Pulmonary artery endothelial cell (primary cell): ENCODE data around the gene LILRA6. TPM values are rescaled to one million over a fixed set of nuclear protein-coding genes. Genes with fewer than 3 reads are reported as not detected.
"Not testable (repeated sequence)": the region's sequence is repeated elsewhere in the genome, so short reads cannot be mapped to it uniquely, and the experiment has no call there.

Experiments used
- DNase-seq: peaks from one replicate; pipeline ENCODE4 v3.0.0-alpha.2; 2011; ENCODE audit warnings: low read depth, low spot score
- total RNA-seq: library from RNA; depleted of rRNA; stranded (reverse); fragments of >200 nt; gene quantifications from 2 replicates; pipeline ENCODE4 v1.2.3, GENCODE V29; 2014

The LILRA6 gene
- total RNA-seq, 1 donor from 2014 or later: not detected

DNA sequence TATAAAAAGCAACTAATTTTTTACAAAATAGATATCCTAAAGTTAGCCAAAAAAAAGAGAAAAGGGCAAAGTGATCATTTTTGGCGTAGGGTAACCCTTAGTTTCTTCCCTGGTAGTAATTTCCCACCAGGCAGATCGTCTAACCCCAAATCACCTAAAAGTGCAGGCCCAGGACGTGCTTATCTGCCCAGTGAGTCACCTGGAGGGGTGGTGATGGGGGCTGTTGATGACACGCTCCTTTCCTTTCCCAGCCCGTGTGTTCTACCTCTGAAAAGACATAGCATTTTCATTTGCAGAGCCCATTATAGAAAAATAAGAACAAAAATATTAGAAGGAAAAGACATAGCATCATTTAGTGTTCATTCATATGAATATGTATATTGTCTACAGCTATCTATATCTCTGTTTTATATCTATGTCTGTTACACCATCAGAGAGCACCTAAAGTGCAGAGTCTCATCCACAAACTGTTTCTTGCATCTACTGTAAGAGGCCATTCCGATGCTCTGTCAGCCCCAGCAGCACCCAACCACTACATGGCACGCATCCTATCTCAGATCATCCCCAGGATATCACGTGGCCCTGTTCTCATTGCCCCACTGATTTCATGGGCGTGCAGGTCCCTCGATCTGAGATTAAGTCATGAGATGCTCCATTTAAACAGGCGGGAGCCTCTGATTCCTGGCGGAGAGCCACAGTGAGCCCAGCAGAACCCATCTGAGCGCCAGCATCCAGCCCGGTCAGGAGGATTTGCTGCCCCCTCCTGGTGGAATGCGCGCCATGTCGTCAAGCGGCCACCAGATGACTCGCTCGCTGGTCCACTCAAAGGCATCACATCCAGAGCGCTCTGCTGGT is 11.3 kb downstream of the LILRA6 start:
- DNase-seq: peak; percentile 40

DNA sequence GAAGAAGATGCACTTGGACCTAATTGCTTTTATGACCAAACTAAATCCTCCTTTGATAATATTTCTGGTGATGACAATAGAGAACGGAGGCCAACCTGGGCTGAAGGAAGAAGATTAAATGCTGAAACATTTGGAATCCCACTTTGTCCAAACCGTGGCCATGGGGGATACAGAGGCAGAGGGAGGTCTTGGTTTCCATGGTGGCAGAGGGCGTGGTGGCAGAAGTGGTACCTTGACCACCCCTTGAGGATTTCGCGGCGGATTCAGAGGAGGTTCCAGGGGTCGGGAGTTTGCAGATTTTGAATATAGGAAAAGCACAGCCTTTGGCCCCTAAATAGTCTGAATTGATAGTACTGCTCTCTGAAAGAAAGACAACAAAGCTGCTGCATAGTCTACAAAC is 12.6 kb downstream of the LILRA6 start:
- no peak for DNase-seq

GRCh38 chr19:54229146-54229545 is 13.4 kb downstream of the LILRA6 start:
- no peak for DNase-seq

GRCh38 chr19:54224619-54225018 is 18.0 kb downstream of the LILRA6 start:
- not testable (repeated sequence) for DNase-seq

DNA sequence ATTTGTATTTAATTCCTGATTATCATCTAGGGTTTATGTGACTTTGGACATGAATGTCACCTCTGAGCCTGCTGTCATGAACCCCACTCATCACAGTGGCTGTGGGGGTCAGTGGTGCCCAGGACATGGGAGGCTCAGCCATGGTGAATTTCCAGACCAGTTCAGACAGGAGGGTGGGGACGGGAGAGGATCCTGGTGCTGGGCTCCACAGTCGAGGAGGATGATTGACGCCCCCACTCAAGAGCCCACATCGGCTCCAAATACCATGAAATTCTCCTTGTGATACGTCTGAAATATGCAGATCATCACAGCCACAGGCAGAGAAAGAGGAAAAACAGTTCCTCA is 18.7 kb downstream of the LILRA6 start:
- not testable (repeated sequence) for DNase-seq

DNA sequence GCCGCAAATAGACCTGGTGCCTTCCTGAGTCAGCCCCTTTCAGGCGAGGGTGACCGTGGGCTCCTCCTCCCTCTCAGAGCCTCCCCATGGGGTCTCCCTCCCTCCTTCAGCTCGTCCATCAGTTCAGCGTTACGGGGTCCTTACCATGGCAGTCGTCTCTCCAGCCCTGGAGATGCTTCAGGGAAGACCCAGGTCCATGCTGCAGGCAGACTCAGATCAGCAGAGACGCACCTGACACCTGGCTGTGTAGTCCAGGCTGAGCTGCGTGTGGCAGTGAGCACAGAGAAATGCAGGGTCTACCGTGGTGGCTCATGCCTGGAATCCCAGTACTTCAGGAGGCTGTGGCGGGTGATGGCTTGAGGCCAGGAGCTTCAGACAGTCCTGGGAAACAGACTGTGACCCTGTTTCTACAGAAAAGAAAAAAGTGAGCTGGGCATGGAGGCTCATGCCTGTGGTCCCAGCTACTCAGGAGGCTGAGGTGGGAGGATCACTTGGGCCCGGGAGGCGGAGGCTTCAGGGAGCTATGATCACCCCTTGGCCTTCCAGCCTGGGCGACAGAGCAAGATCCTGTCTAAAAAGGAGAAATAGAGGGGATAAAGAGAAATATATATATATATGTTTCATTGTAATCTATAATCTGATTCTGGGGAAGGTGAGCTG is 19.2 kb downstream of the LILRA6 start:
- DNase-seq: not testable (repeated sequence)

DNA sequence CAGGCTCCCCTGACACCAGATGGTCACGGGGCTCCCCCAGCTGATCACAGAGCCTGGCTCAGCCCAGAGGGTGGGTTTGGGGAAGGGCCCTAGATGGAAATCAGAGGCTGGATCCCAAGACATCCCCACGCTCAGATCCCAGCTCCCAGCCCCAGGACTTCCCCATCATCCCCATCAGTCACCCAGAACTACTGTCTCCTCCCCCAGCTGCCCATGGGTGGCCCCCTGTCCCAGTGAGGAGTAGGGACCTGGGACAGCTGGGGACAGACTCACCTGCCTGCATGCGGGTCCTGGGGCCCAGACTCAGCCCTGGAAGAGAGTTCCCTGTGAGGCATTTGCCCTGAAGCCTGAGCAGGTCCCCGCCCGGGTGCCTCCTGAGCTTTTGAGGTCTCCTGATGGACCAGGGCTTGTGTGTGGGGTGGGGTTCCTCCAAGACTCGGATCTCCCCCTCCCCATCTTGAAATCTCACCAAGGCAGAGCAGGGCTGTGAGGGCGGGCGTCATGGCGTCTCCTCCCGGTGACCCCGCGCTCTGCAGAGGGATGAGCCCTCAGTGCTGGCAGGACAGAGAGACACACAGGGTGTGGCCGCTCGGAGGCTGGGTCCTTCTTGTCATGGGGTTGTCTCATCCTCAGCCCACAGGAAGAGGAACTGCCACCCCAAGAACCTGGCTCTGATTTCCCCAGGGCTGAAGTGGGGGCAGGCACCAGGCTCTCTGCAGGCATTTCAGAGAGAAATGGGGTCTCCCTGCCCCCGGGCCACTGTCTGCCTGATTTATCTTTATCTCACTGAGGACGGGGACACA is 19.9 kb downstream of the LILRA6 start, which contains the start of gene LILRB3:
Gene LILRB3 (minus strand): TSS at position 534 of the 803 bp plus-strand sequence. CDS start 31 bp downstream, at position 503.
- not testable (repeated sequence) for DNase-seq

- DNase-seq: not testable (repeated sequence)
These were observed 20.6 kb downstream of the LILRA6 start for GRCh38 chr19:54221947-54222346.

DNA sequence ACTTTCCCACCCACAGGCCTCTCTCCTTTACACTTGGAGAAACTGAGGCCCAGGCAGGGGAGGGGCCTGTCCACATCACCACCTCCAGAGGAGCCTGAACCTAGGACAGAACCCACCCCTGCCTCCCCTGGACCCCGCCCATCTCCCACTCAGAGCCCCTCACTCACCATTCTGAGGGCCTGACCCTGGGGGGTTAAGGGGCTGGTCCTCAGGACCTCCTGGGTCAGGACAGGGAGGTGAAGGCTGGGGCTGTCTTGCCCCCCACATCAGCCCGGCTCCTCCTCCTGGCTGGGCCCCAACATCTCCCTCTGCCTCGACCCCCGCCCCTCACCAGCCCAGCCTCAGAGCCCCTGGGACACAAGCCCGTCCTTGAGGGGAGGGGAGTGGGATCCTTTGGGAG is 22.9 kb downstream of the LILRA6 start:
- not testable (repeated sequence) for DNase-seq

DNA sequence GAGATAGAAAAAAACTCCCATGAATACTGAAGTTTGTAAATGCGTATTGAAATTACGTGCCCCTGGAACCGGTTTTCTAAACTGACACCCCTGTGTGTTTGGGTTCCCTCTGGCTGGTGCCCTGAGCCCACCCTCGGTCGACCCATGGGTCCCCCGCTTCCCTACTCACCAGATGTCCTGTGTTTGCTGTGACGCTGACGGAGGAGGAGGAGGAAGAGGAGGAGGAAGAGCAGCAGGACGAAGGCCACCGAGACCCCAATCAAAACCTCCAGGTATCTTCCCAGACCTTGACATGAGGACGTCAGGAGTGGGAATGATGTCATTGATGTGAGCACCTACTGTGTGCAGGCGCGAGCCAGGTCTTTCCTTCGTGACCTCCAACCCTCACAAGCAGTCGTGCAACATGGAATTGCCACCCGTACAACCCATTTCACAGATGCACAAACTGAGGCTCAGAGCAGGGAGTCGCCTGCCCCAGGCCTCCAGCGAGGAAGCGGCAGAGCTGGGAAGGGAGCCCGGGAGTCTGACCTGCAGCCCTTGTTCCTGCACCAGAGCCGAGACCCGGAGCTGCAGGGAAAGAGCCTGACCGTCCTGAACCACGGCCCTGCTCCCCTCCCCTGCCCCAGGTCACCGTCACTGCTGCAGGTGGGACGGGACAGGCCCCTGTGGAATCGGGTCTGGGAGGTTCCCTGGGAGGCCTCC is 23.5 kb downstream of the LILRA6 start:
- DNase-seq: no peak

- no peak for DNase-seq
These were observed 24.3 kb downstream of the LILRA6 start for GRCh38 chr19:54218259-54218658.

- DNase-seq: not testable (repeated sequence)
These were observed 24.9 kb downstream of the LILRA6 start for GRCh38 chr19:54217517-54218247.

DNA sequence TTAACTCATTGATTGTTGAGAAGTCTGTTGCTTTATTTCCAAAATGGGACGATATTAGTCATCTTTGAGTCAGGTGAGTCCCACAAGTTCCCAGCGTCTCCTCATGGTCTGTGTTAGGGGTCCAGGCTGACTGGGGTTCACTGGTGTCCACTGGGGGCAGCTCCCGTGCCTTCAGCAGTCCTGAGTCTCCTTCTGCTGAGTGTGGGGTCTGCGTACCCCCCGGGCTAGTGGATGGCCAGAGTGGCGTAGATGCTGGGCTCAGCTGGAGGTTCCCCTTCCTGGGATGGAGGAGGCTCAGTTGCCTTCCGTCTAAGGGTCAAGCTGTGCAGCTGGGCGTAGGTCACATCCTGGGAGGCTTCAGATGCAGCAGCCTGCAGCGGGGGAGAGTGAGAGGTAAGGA is 25.7 kb downstream of the LILRA6 start:
- no peak for DNase-seq

- DNase-seq: not testable (repeated sequence)
These were observed 27.9 kb downstream of the LILRA6 start for GRCh38 chr19:54214734-54215133.

- DNase-seq: not testable (repeated sequence)
These were observed 28.4 kb downstream of the LILRA6 start for GRCh38 chr19:54214217-54214616.

- DNase-seq: no peak
These were observed 31.4 kb downstream of the LILRA6 start for GRCh38 chr19:54211235-54211634.

GRCh38 chr19:54209811-54210494 is 32.6 kb downstream of the LILRA6 start:
- peak; percentile 82 for DNase-seq

DNA sequence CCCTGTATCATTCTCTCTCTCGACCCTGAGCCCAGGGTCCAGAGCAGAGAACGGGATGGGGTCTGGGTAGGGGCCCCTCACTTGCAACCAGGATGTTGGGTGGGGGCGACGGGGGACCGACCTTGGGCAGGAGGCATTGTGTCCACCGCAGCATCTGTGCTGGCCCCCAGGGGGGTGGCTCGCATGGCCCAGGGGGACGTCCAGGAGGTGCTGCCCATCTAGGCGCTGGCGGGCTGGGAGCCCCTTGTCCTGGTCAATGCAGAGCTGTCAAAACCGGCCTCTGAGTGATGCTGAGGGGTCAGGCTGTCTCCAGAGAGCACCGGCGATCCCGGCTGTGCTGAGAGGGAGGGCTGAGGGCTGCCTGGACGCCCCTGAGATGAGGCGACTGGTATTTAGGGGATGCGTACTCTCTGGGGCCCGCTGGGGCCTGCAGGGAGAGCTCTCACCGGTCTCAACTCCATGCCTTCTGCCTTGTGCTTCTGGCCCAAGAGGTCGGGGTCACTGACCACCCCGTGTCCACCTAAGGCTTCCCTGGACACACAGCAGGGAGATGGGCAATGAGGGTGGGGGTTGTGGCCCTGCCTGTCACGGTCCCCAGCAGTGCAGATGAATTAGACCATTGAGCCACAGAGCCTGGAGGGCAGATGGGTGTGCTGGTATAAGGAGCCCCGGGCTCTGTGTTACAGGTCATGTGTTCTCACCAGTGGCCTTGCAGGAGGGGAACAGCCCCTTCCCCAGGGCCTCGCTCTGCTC is 33.4 kb downstream of the LILRA6 start:
- DNase-seq: no peak

DNA sequence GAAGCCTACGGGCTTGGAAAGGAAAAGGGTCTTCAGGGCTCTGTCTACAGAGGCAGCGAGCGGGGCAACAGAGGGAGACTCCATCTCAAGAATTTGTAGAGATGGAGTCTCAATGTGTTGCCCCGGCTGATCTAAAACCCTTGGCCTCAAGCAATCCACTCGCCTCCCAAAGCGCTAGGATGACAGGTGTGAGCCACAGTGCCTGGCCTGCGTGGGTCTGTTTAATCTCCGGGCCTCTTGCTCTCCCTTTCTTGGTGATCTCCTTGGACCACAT is 33.9 kb downstream of the LILRA6 start:
- DNase-seq: no peak
